Gastroesophageal sphincter (tissue), 4 donors: ENCODE measurements around the gene ROCK2. TPM values are rescaled to one million over a fixed set of nuclear protein-coding genes. Genes with fewer than 3 reads are reported as not detected.

Experiments used
- ATAC-seq: fragments of 150-250 bp; one replicate; pipeline ENCODE4 v1.9.1; 2016; ENCODE audit warnings: mild to moderate bottlenecking, moderate library complexity
- H3K27ac ChIP-seq, 4 donors: fragments of 200-600 bp; sonication (generic) in 3 of 4; 1 replicate in 3 of 4; 2 replicates in 1 of 4; pipeline ENCODE4 v1.5.1; 2016 to 2019
- H3K27me3 ChIP-seq: fragments of 200-600 bp; sonication (generic); one replicate; pipeline ENCODE4 v1.5.1; 2019
- H3K36me3 ChIP-seq, 2 donors: fragments of 200-600 bp; sonication (generic); one replicate each; pipeline ENCODE4 v1.5.1; 2019; ENCODE audit warnings: control low read depth in 1 of 2
- H3K4me1 ChIP-seq, 3 donors: fragments of 200-600 bp; sonication (generic); 1 replicate in 2 of 3; 2 replicates in 1 of 3; pipeline ENCODE4 v1.5.1; 2016 to 2019; ENCODE audit warnings: control low read depth in 2 of 3
- H3K4me3 ChIP-seq, 2 donors: fragments of 200-600 bp; sonication (generic); one replicate each; pipeline ENCODE4 v1.5.1; 2019; ENCODE audit warnings: mild to moderate bottlenecking in 1 of 2, moderate library complexity in 1 of 2
- H3K9me3 ChIP-seq, 3 donors: fragments of 200-600 bp; sonication (generic); one replicate each; pipeline ENCODE4 v1.5.1; 2017 to 2019; ENCODE audit warnings: control low read depth in 2 of 3
- EP300 ChIP-seq: sonication (generic); formaldehyde crosslinking; IDR thresholded peaks from one replicate; pipeline ENCODE4 v1.6.1; 2017; ENCODE audit warnings: antibody characterized with exemption, mild to moderate bottlenecking
- POLR2A ChIP-seq, 2 donors: fragments of 450-650 bp; IDR thresholded peaks; one replicate each; pipeline ENCODE4 v1.6.1; 2017; ENCODE audit warnings: antibody characterized with exemption in 2 of 2, mild to moderate bottlenecking in 2 of 2, moderate library complexity in 1 of 2
- POLR2AphosphoS5 ChIP-seq: sonication (generic); formaldehyde crosslinking; IDR thresholded peaks from one replicate; pipeline ENCODE4 v1.6.1; 2017; ENCODE audit warnings: antibody characterized with exemption
- WGBS, 2 donors: methylation state at CpG; one replicate each; pipeline ENCODE4 v1.1.5; 2018; ENCODE audit warnings: low coverage in 1 of 2; 5-methylcytosine and 5-hydroxymethylcytosine counted together
- total RNA-seq, 4 donors: library from RNA; depleted of rRNA; stranded (reverse); fragments of >200 nt; gene quantifications; one replicate each; pipeline ENCODE4 v1.1.0, GENCODE V29; 2016
- TF ChIP-seq, protein P1 (sequence below), 4 experiments: fragments of 200-600 bp in 2 of 4; fragments of 450-650 bp in 2 of 4; sonication (generic) in 1 of 4; IDR thresholded peaks; one replicate each; pipeline ENCODE4 v1.5.1; 2017 to 2019; ENCODE audit warnings: antibody characterized with exemption in 4 of 4, mild to moderate bottlenecking in 2 of 4, moderate library complexity in 2 of 4

Gene ROCK2
- total RNA-seq, 4 donors from 2014 or later, result 102 to 130 (median 113) TPM

DNA sequence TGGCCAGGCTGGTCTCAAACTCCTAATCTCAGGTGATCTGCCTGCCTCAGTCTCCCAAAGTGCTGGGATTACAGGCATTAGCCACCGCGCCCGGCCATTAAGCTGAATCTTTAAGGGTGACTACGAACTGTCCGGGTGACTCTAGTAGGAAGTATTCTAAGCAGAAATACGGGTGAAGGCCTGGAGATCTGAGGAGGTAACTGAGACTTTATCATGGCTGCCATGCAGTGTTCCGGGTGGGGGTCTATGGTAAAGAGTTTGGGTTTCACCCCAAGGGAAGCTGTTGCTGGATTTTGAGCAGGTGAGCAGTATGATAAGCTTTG is 20.1 kb upstream of the ROCK2 start:
- TF ChIP-seq POLR2AphosphoS5 (no peak), EP300 (no peak), POLR2A (IDR thresholded peaks at IDR 0.05) (no peak)
- TF ChIP-seq, protein P1, sequence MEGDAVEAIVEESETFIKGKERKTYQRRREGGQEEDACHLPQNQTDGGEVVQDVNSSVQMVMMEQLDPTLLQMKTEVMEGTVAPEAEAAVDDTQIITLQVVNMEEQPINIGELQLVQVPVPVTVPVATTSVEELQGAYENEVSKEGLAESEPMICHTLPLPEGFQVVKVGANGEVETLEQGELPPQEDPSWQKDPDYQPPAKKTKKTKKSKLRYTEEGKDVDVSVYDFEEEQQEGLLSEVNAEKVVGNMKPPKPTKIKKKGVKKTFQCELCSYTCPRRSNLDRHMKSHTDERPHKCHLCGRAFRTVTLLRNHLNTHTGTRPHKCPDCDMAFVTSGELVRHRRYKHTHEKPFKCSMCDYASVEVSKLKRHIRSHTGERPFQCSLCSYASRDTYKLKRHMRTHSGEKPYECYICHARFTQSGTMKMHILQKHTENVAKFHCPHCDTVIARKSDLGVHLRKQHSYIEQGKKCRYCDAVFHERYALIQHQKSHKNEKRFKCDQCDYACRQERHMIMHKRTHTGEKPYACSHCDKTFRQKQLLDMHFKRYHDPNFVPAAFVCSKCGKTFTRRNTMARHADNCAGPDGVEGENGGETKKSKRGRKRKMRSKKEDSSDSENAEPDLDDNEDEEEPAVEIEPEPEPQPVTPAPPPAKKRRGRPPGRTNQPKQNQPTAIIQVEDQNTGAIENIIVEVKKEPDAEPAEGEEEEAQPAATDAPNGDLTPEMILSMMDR (IDR thresholded peaks at IDR 0.05), result no peak
- no peak for ATAC-seq
- WGBS, 2 donors, result 81 to 91% methylated on average over 2 to 7 of the region's 7 CpGs
- no peak overlapping the region for H3K4me3 ChIP-seq
- H3K4me1 ChIP-seq, result peaks cover 0 to 22% (median 6%) of the 10 kb centered on the region in 3 donors
- H3K9me3 ChIP-seq, result no peaks in the 10 kb centered on the region
- no peak overlapping the region for H3K27ac ChIP-seq
- no peaks in the 10 kb centered on the region for H3K27me3 ChIP-seq
- H3K36me3 ChIP-seq, result no peaks in the 10 kb centered on the region

DNA sequence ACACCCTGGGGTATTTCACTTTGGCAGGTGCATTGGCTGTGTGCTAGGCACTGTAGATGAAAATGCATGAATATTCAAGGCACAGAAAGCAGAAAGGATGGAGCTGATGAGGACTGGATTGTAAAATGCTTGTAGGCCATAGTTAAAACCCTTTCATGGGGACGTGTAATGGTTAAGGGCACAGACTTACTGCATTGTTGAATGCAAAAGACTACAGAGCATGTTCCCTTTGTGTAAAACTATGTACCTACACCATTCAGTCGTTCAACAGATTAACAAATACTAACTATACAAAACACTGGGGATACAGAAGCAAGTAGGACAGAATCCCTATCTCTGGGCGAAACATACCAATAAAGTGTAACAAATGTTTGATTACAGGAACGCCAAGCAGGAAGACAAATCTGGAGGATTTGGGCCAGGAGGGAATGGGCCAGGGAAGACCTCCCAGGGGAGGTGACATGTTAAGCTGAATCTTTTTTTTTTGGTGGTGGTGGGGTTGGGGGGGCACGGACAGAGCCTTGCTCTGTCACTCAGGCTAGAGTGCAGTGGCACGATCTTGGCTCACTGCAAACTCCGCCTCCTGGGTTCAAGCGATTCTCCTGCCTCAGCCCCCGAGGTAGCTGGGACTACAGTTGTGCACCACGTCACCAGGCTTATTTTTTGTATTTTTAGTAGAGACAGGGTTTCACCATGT is 19.6 kb upstream of the ROCK2 start:
- no peaks in the 10 kb centered on the region for H3K36me3 ChIP-seq
- H3K4me3 ChIP-seq, result no peak overlapping the region
- H3K9me3 ChIP-seq, result no peaks in the 10 kb centered on the region
- ATAC-seq, result no peak
- H3K27ac ChIP-seq, result no peak overlapping the region
- WGBS, 2 donors, result 71 to 86% methylated on average over 2 to 10 of the region's 10 CpGs
- peaks cover 0 to 22% (median 6%) of the 10 kb centered on the region in 3 donors for H3K4me1 ChIP-seq
- TF ChIP-seq POLR2A (IDR thresholded peaks at IDR 0.05), result no peak
- no peak for TF ChIP-seq POLR2AphosphoS5
- TF ChIP-seq EP300, result no peak
- TF ChIP-seq, protein P1 (IDR thresholded peaks at IDR 0.05), result no peak
- no peaks in the 10 kb centered on the region for H3K27me3 ChIP-seq

DNA sequence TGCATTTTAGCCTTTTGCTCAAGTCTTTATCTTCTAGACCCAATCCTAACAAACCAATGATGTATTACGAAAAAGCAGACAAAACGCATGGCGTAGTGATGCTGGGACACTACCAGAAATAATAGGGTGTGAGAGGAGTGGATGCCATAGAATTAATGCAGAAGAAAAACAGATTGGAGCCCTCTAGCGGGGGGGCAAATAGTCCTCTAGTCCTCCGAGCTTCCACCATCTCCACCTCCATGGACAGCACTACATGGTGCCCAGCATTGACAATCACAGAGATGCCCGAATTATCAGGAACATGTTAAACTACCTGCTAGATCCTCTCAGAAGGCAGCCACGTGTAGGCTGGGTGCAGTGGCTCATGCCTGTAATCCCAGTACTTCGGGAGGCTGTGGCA is 15.4 kb upstream of the ROCK2 start:
- Histone ChIP-seq H3K4me1 (peaks cover 0 to 15% (median 0%) of the 10 kb centered on the region in 3 donors), H3K27ac (no peak overlapping the region), H3K27me3 (no peaks in the 10 kb centered on the region), H3K9me3 (no peaks in the 10 kb centered on the region), H3K36me3 (no peaks in the 10 kb centered on the region), H3K4me3 (no peak overlapping the region)
- 79 to 81% methylated on average over 5 to 7 of the region's 8 CpGs for WGBS, 2 donors
- no peak for ATAC-seq
- TF ChIP-seq EP300 (no peak), POLR2A (IDR thresholded peaks at IDR 0.05) (no peak), POLR2AphosphoS5 (no peak)

DNA sequence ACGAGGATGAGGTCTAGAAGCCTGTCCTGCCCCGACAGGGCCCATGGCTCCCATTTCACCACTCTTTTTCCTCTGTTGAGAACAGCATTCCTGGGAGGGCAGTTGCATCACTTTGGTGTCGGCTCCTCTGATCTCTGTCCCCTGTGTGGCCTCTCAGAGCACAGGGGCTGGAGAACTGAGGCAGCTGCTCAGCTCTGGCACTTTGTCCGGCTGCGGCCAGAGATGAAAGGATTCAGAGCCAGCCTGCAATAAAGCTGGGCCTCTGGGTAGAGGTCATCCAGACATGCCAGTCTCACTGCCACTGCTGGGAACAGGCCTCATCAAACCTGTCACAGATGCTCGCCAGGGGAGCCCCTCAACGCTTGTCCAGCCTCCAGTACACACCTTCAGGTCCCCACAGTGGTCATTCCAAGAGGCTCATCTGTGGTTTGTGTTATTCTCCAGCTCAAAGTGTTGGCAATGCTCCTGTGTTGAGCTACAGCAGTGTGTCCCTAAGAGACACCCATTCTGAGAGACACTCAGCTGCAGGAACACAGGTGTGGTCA is 13.1 kb upstream of the ROCK2 start:
- no peaks in the 10 kb centered on the region for H3K36me3 ChIP-seq
- no peaks in the 10 kb centered on the region for H3K9me3 ChIP-seq
- 77 to 96% methylated on average over 2 to 3 of the region's 7 CpGs for WGBS, 2 donors
- peak; percentile 65 for ATAC-seq
- H3K27ac ChIP-seq, result no peak overlapping the region
- TF ChIP-seq POLR2A (IDR thresholded peaks at IDR 0.05) (no peak), EP300 (no peak), POLR2AphosphoS5 (no peak)
- TF ChIP-seq, protein P1 (IDR thresholded peaks at IDR 0.05), result no peak
- H3K4me3 ChIP-seq, result no peak overlapping the region
- H3K27me3 ChIP-seq, result no peaks in the 10 kb centered on the region
- peaks cover 0 to 15% (median 0%) of the 10 kb centered on the region in 3 donors for H3K4me1 ChIP-seq

DNA sequence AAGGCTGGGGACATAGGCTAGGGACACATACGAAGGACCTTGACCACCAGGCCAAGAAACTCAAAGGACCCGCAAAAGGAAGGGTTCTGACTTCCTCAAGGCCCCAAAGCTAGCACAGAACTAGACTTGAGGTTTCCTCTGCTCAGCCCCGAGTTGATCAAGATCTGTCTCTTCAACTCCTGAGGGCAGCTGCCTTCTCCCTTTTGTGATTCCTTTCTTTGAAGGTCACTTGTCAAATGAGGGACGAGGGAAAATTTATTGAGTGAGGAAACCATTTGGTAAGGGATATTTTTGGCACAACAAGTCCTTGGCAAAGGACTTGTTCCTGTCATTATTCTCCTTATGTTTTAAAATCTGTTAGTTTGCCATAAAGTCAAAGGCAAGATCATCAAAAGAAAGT is 12.3 kb upstream of the ROCK2 start:
- TF ChIP-seq, protein P1 (IDR thresholded peaks at IDR 0.05), result no peak
- no peak for TF ChIP-seq POLR2AphosphoS5
- no peak for TF ChIP-seq POLR2A (IDR thresholded peaks at IDR 0.05)
- no peak for TF ChIP-seq EP300
- 49 to 59% methylated on average over 2 to 4 of the region's 4 CpGs for WGBS, 2 donors
- Histone ChIP-seq H3K9me3 (no peaks in the 10 kb centered on the region), H3K4me3 (no peak overlapping the region), H3K27ac (peak overlapping the region in 1 of 4 donors; percentile 22), H3K27me3 (no peaks in the 10 kb centered on the region), H3K4me1 (peaks cover 0 to 15% (median 0%) of the 10 kb centered on the region in 3 donors), H3K36me3 (no peaks in the 10 kb centered on the region)
- ATAC-seq, result no peak
